Measurements from ENCODE around the gene CCDC15.

CCDC15 gene

DNA sequence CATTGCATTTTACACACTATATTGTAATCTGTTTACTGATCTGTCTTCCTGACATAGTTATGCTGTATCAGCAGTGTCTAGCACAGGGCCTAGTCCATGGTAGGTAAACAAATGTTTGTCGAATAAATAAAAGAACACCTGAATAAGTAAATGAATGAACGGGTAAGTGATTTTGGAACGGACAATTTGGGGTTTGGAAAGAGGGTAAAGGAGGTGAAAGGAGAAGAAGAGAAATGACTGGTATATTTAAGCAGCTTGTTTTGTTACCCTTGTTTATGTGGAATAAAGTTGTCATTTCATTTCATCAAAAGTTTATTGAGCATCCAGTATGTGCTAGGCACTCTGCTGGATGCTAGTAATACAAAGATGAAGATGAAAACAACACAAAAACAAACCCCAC, 35.1 kb upstream of the CCDC15 start, which contains the start of gene HEPN1:
Gene HEPN1, plus strand, starts transcription at position 301 of the 400 bp plus-strand sequence.
- H3K79me1 ChIP-seq (ENCODE audit: low read length), result peaks cover 4% of the 10 kb centered on the region
- H3K27me3 ChIP-seq (ENCODE audit: insufficient read depth, low read length), result peaks cover 7% of the 10 kb centered on the region
- peaks cover 0 to 5% of the 10 kb centered on the region in 2 experiments for H3K4me1 ChIP-seq (ENCODE audit: control insufficient read depth in 1 of 2, insufficient read depth in 2 of 2, low read length in 2 of 2)
- no peak within 1 kb of the TSS for H4K91ac ChIP-seq (ENCODE audit: low read depth, low read length)
- H3K4me3 ChIP-seq (ENCODE audit: low read depth, low read length), result no peak within 1 kb of the TSS
- H2AFZ ChIP-seq (ENCODE audit: insufficient read depth, low read length, poor library complexity), result no peak within 1 kb of the TSS
- no peak within 1 kb of the TSS for H2BK12ac ChIP-seq (ENCODE audit: low read length)
- H2BK120ac ChIP-seq (ENCODE audit: insufficient read depth, low read length, poor library complexity), result no peak within 1 kb of the TSS
- 100% methylated on average over 2 of the region's 3 CpGs for WGBS (ENCODE audit: extremely low coverage, insufficient coverage, insufficient read length)
- H3K4ac ChIP-seq (ENCODE audit: low read depth, low read length), result no peak within 1 kb of the TSS
- no peak within 1 kb of the TSS for H3K9ac ChIP-seq (ENCODE audit: low read length)
- no peak within 1 kb of the TSS for H4K12ac ChIP-seq (ENCODE audit: low read depth, low read length)
- no peak within 1 kb of the TSS for H2AK5ac ChIP-seq (ENCODE audit: low read length)
- H3K4me2 ChIP-seq (ENCODE audit: low read length), result no peak within 1 kb of the TSS
- H3K14ac ChIP-seq (ENCODE audit: low read length), result no peak within 1 kb of the TSS
- H3K9me3 ChIP-seq (ENCODE audit: insufficient read depth, low read depth, low read length), result peaks cover 5% of the 10 kb centered on the region
- no peak within 1 kb of the TSS for H3K18ac ChIP-seq (ENCODE audit: low read length)
- no peak within 1 kb of the TSS for H3K27ac ChIP-seq (ENCODE audit: low read depth, low read length)
- H4K8ac ChIP-seq (ENCODE audit: low read depth, low read length), result no peak within 1 kb of the TSS
- H3K79me2 ChIP-seq (ENCODE audit: control insufficient read depth, insufficient read depth, low read length, poor library complexity), result peaks cover 2% of the 10 kb centered on the region
- H3K36me3 ChIP-seq (ENCODE audit: control insufficient read depth in 1 of 2, insufficient read depth in 2 of 2, low read length in 2 of 2), result no peaks in the 10 kb centered on the region
- no peak for DNase-seq
- no peak within 1 kb of the TSS for H2BK5ac ChIP-seq (ENCODE audit: low read depth, low read length, poor library complexity)
- no peak within 1 kb of the TSS for H3K23ac ChIP-seq (ENCODE audit: low read length)

- H2BK12ac ChIP-seq (ENCODE audit: low read length), result no peak overlapping the region
- H3K27me3 ChIP-seq (ENCODE audit: insufficient read depth, low read length), result peaks cover 7% of the 10 kb centered on the region
- H4K8ac ChIP-seq (ENCODE audit: low read depth, low read length), result no peak overlapping the region
- H4K12ac ChIP-seq (ENCODE audit: low read depth, low read length), result no peak overlapping the region
- no peak overlapping the region for H2AK5ac ChIP-seq (ENCODE audit: low read length)
- H3K23ac ChIP-seq (ENCODE audit: low read length), result no peak overlapping the region
- peaks cover 5% of the 10 kb centered on the region for H3K9me3 ChIP-seq (ENCODE audit: insufficient read depth, low read depth, low read length)
- H3K79me1 ChIP-seq (ENCODE audit: low read length), result peaks cover 4% of the 10 kb centered on the region
- H3K4me1 ChIP-seq (ENCODE audit: control insufficient read depth in 1 of 2, insufficient read depth in 2 of 2, low read length in 2 of 2), result peaks cover 0 to 5% of the 10 kb centered on the region in 2 experiments
- no peak overlapping the region for H3K4me3 ChIP-seq (ENCODE audit: low read depth, low read length)
- no peak overlapping the region for H3K27ac ChIP-seq (ENCODE audit: low read depth, low read length)
- no peak overlapping the region for H2AFZ ChIP-seq (ENCODE audit: insufficient read depth, low read length, poor library complexity)
- no peak overlapping the region for H3K4ac ChIP-seq (ENCODE audit: low read depth, low read length)
- no peak overlapping the region for H3K4me2 ChIP-seq (ENCODE audit: low read length)
- no peak overlapping the region for H3K14ac ChIP-seq (ENCODE audit: low read length)
- H2BK5ac ChIP-seq (ENCODE audit: low read depth, low read length, poor library complexity), result no peak overlapping the region
- H4K91ac ChIP-seq (ENCODE audit: low read depth, low read length), result no peak overlapping the region
- no peak for DNase-seq
- WGBS (ENCODE audit: extremely low coverage, insufficient coverage, insufficient read length), result no CpG with 5 or more reads among the region's 2 CpGs
- H2BK120ac ChIP-seq (ENCODE audit: insufficient read depth, low read length, poor library complexity), result no peak overlapping the region
- H3K18ac ChIP-seq (ENCODE audit: low read length), result no peak overlapping the region
- H3K36me3 ChIP-seq (ENCODE audit: control insufficient read depth in 1 of 2, insufficient read depth in 2 of 2, low read length in 2 of 2), result no peaks in the 10 kb centered on the region
- H3K79me2 ChIP-seq (ENCODE audit: control insufficient read depth, insufficient read depth, low read length, poor library complexity), result peaks cover 2% of the 10 kb centered on the region
- no peak overlapping the region for H3K9ac ChIP-seq (ENCODE audit: low read length)
Observed at GRCh38 chr11:124919898-124920297, 34.1 kb upstream of the CCDC15 start.

- Histone ChIP-seq H3K79me2 (ENCODE audit: control insufficient read depth, insufficient read depth, low read length, poor library complexity) (peaks cover 2% of the 10 kb centered on the region), H3K23ac (ENCODE audit: low read length) (no peak overlapping the region), H3K14ac (ENCODE audit: low read length) (no peak overlapping the region), H3K36me3 (ENCODE audit: control insufficient read depth in 1 of 2, insufficient read depth in 2 of 2, low read length in 2 of 2) (no peaks in the 10 kb centered on the region), H3K4me3 (ENCODE audit: low read depth, low read length) (no peak overlapping the region), H4K8ac (ENCODE audit: low read depth, low read length) (no peak overlapping the region), H3K79me1 (ENCODE audit: low read length) (peaks cover 4% of the 10 kb centered on the region), H2BK12ac (ENCODE audit: low read length) (no peak overlapping the region), H3K27ac (ENCODE audit: low read depth, low read length) (no peak overlapping the region), H2AFZ (ENCODE audit: insufficient read depth, low read length, poor library complexity) (no peak overlapping the region), H2BK5ac (ENCODE audit: low read depth, low read length, poor library complexity) (no peak overlapping the region), H3K4ac (ENCODE audit: low read depth, low read length) (no peak overlapping the region), H3K4me1 (ENCODE audit: control insufficient read depth in 1 of 2, insufficient read depth in 2 of 2, low read length in 2 of 2) (peaks cover 0 to 5% of the 10 kb centered on the region in 2 experiments), H4K12ac (ENCODE audit: low read depth, low read length) (no peak overlapping the region), H3K27me3 (ENCODE audit: insufficient read depth, low read length) (peaks cover 7% of the 10 kb centered on the region), H3K9me3 (ENCODE audit: insufficient read depth, low read depth, low read length) (peaks cover 5% of the 10 kb centered on the region), H2BK120ac (ENCODE audit: insufficient read depth, low read length, poor library complexity) (no peak overlapping the region), H2AK5ac (ENCODE audit: low read length) (no peak overlapping the region), H3K18ac (ENCODE audit: low read length) (no peak overlapping the region), H3K9ac (ENCODE audit: low read length) (no peak overlapping the region), H3K4me2 (ENCODE audit: low read length) (peak overlapping the region; percentile 63), H4K91ac (ENCODE audit: low read depth, low read length) (no peak overlapping the region)
- no peak for DNase-seq
- no CpG with 5 or more reads among the region's 5 CpGs for WGBS (ENCODE audit: extremely low coverage, insufficient coverage, insufficient read length)
Observed at GRCh38 chr11:124920356-124920755, 33.6 kb upstream of the CCDC15 start.

- Histone ChIP-seq H4K91ac (ENCODE audit: low read depth, low read length) (peak overlapping the region; percentile 63), H4K8ac (ENCODE audit: low read depth, low read length) (peak overlapping the region; percentile 81), H3K4me3 (ENCODE audit: low read depth, low read length) (peak overlapping the region; percentile 68), H3K4me2 (ENCODE audit: low read length) (peak overlapping the region; percentile 63), H3K23ac (ENCODE audit: low read length) (no peak overlapping the region), H2AK5ac (ENCODE audit: low read length) (no peak overlapping the region), H3K4ac (ENCODE audit: low read depth, low read length) (no peak overlapping the region), H2AFZ (ENCODE audit: insufficient read depth, low read length, poor library complexity) (peak overlapping the region; percentile 77), H3K4me1 (ENCODE audit: control insufficient read depth in 1 of 2, insufficient read depth in 2 of 2, low read length in 2 of 2) (peaks cover 0 to 5% of the 10 kb centered on the region in 2 experiments), H3K27ac (ENCODE audit: low read depth, low read length) (peak overlapping the region; percentile 37), H3K36me3 (ENCODE audit: control insufficient read depth in 1 of 2, insufficient read depth in 2 of 2, low read length in 2 of 2) (no peaks in the 10 kb centered on the region), H3K27me3 (ENCODE audit: insufficient read depth, low read length) (peaks cover 7% of the 10 kb centered on the region), H3K79me2 (ENCODE audit: control insufficient read depth, insufficient read depth, low read length, poor library complexity) (peaks cover 2% of the 10 kb centered on the region), H2BK5ac (ENCODE audit: low read depth, low read length, poor library complexity) (no peak overlapping the region), H3K79me1 (ENCODE audit: low read length) (peaks cover 4% of the 10 kb centered on the region), H3K14ac (ENCODE audit: low read length) (peak overlapping the region; percentile 68), H3K18ac (ENCODE audit: low read length) (peak overlapping the region; percentile 34), H3K9me3 (ENCODE audit: insufficient read depth, low read depth, low read length) (peaks cover 3% of the 10 kb centered on the region), H3K9ac (ENCODE audit: low read length) (peak overlapping the region; percentile 67), H2BK120ac (ENCODE audit: insufficient read depth, low read length, poor library complexity) (peak overlapping the region; percentile 8), H4K12ac (ENCODE audit: low read depth, low read length) (peak overlapping the region; percentile 73), H2BK12ac (ENCODE audit: low read length) (no peak overlapping the region)
- WGBS (ENCODE audit: extremely low coverage, insufficient coverage, insufficient read length), result no CpG with 5 or more reads among the region's 82 CpGs
- DNase-seq, result peak; percentile 3 to 19
Observed at GRCh38 chr11:124920870-124921609, 33.0 kb upstream of the CCDC15 start.
